Osteoblast (primary cell): ENCODE data around the gene DUSP3. TPM values are rescaled to one million over a fixed set of nuclear protein-coding genes. Genes with fewer than 3 reads are reported as not detected.

Experiments used
- DNase-seq: peaks from one replicate; pipeline ENCODE4 v3.0.0; 2011; ENCODE audit warnings: low spot score, mixed read lengths; ENCODE audit not compliant: insufficient read length; ENCODE audit errors: missing footprints
- H2AFZ ChIP-seq: 2 replicates; pipeline ENCODE4 v1.6.0; 2011; ENCODE audit warnings: mild to moderate bottlenecking, low read length
- H3K27ac ChIP-seq: 2 replicates; pipeline ENCODE4 v1.5.1; 2011; ENCODE audit warnings: mild to moderate bottlenecking, low read depth, low read length, moderate library complexity
- H3K27me3 ChIP-seq: 2 replicates; pipeline ENCODE4 v1.6.0; 2012; ENCODE audit warnings: mild to moderate bottlenecking, control low read depth, inconsistent platforms, low read length, moderate library complexity; ENCODE audit not compliant: insufficient read depth
- H3K36me3 ChIP-seq: 2 replicates; pipeline ENCODE4 v1.5.1; 2011; ENCODE audit warnings: mild to moderate bottlenecking, low read length, control low read depth, moderate library complexity; ENCODE audit not compliant: insufficient read depth
- H3K4me1 ChIP-seq: 2 replicates; pipeline ENCODE4 v1.5.1; 2011; ENCODE audit warnings: mild to moderate bottlenecking, low read length, control low read depth, moderate library complexity; ENCODE audit not compliant: insufficient read depth
- H3K4me2 ChIP-seq: 2 replicates; pipeline ENCODE4 v1.6.0; 2011; ENCODE audit warnings: mild to moderate bottlenecking, low read length; ENCODE audit not compliant: insufficient read depth
- H3K4me3 ChIP-seq: fragments of 200-600 bp; sonication (generic); 3 replicates; pipeline ENCODE4 v1.5.1; 2012; ENCODE audit warnings: mild to moderate bottlenecking, low read length, inconsistent platforms; ENCODE audit not compliant: insufficient read depth
- H3K79me2 ChIP-seq: 2 replicates; pipeline ENCODE4 v1.6.0; 2012; ENCODE audit warnings: mild to moderate bottlenecking, low read length, control low read depth, inconsistent platforms; ENCODE audit not compliant: insufficient read depth
- H3K9me3 ChIP-seq: 2 replicates; pipeline ENCODE4 v1.5.1; 2011; ENCODE audit warnings: low read depth, low read length, control low read depth
- H4K20me1 ChIP-seq: 2 replicates; pipeline ENCODE4 v1.6.0; 2012; ENCODE audit warnings: mild to moderate bottlenecking, low read length, control low read depth; ENCODE audit not compliant: insufficient read depth
- total RNA-seq: library from RNA; depleted of rRNA; stranded (reverse); fragments of >200 nt; gene quantifications from 2 replicates; pipeline ENCODE4 v1.2.3, GENCODE V29; 2012
- TF ChIP-seq, protein P1 (sequence below): IDR thresholded peaks from 2 replicates; pipeline ENCODE4 v1.5.1; 2011; ENCODE audit warnings: mild to moderate bottlenecking, low read depth, low read length, moderate library complexity; ENCODE audit errors: extremely low read depth

The DUSP3 gene
- total RNA-seq, 1 donor, result 68.8 TPM

DNA sequence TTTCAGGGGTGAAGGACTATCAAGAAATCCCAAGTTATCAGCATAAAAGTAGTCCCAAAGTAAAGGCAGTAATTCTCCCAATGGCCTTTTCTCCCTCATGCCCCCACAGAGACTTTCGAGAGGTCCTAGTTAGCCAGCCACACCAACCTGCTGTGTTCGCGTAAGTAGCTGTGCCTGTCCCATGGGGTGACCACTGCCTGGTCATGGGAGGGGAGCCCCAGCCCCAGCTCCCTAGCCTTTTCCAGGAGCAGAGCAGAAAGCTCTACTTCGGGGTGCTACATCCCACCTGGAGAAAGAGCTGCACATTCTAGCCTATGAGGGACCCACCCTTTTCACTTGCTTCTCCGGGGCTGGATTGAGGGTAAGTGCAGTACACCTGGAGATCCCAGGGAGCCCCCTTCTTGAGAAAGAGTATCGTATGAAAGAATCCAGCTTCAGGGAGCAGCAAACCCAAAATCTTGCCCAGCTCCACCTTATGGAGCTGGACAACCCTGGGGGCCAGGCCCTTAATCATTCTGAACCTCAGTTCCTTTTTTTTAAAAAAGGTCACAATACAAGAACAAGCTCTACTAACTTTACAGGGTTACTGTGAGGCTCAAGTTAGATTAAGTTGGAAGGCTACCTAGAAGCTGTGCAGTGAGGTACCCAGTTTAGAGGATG is 11.6 kb downstream of the DUSP3 start:
- Histone ChIP-seq H3K27me3 (no peaks in the 10 kb centered on the region), H3K27ac (no peak overlapping the region), H3K4me2 (no peak overlapping the region), H3K79me2 (peaks cover 3% of the 10 kb centered on the region), H3K9me3 (no peaks in the 10 kb centered on the region), H3K4me3 (no peak overlapping the region), H4K20me1 (peaks cover 2% of the 10 kb centered on the region), H2AFZ (no peak overlapping the region), H3K4me1 (peaks cover 3% of the 10 kb centered on the region), H3K36me3 (peaks cover 33% of the 10 kb centered on the region)
- peak; percentile 50 for DNase-seq
- TF ChIP-seq, protein P1, sequence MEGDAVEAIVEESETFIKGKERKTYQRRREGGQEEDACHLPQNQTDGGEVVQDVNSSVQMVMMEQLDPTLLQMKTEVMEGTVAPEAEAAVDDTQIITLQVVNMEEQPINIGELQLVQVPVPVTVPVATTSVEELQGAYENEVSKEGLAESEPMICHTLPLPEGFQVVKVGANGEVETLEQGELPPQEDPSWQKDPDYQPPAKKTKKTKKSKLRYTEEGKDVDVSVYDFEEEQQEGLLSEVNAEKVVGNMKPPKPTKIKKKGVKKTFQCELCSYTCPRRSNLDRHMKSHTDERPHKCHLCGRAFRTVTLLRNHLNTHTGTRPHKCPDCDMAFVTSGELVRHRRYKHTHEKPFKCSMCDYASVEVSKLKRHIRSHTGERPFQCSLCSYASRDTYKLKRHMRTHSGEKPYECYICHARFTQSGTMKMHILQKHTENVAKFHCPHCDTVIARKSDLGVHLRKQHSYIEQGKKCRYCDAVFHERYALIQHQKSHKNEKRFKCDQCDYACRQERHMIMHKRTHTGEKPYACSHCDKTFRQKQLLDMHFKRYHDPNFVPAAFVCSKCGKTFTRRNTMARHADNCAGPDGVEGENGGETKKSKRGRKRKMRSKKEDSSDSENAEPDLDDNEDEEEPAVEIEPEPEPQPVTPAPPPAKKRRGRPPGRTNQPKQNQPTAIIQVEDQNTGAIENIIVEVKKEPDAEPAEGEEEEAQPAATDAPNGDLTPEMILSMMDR, result no peak

- no peaks in the 10 kb centered on the region for H3K27me3 ChIP-seq
- peaks cover 3% of the 10 kb centered on the region for H3K4me1 ChIP-seq
- no peak overlapping the region for H3K4me2 ChIP-seq
- H3K4me3 ChIP-seq, result no peak overlapping the region
- H3K9me3 ChIP-seq, result no peaks in the 10 kb centered on the region
- no peak overlapping the region for H3K27ac ChIP-seq
- peaks cover 31% of the 10 kb centered on the region for H3K36me3 ChIP-seq
- H4K20me1 ChIP-seq, result peaks cover 2% of the 10 kb centered on the region
- no peak overlapping the region for H2AFZ ChIP-seq
- peaks cover 3% of the 10 kb centered on the region for H3K79me2 ChIP-seq
- TF ChIP-seq, protein P1, result peak; percentile 94
- peak; percentile 90 for DNase-seq
Measured at GRCh38 chr17:43766413-43767052, 12.2 kb downstream of the DUSP3 start.

DNA sequence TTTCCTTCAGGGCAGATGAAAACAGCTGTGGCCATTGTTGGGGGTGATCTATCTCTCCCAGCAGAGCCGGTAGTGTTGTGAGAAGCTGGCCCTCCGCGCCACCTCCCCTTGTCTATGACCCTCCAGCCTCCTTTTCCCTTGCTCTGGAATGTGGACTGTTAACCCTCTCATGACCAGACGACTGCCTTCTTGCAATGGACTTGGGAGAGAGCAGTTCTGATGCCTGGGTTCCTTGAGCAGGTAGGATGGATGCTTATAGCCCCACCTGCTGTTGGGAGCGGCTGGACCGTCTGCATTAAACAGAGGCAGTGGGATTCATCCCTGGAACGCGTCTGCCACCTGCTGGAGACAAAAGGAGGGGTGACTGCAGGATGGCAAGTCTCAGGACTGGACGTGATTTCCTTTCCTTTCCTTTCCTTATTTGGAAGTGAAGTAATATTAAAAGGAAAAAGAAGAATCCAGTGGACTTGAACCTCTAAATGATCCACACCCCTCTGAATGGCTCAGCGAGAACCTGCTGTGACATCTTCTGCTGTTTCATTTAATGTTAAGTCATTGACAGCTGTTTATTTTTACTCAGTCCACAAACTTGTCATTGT is 18.4 kb downstream of the DUSP3 start:
- H3K27ac ChIP-seq, result no peak overlapping the region
- peaks cover 3% of the 10 kb centered on the region for H3K4me1 ChIP-seq
- TF ChIP-seq, protein P1, result peak; percentile 100
- no peak overlapping the region for H3K4me2 ChIP-seq
- H2AFZ ChIP-seq, result no peak overlapping the region
- peaks cover 40% of the 10 kb centered on the region for H3K27me3 ChIP-seq
- no peaks in the 10 kb centered on the region for H4K20me1 ChIP-seq
- no peaks in the 10 kb centered on the region for H3K79me2 ChIP-seq
- H3K36me3 ChIP-seq, result no peaks in the 10 kb centered on the region
- H3K9me3 ChIP-seq, result no peaks in the 10 kb centered on the region
- DNase-seq, result peak; percentile 99
- no peak overlapping the region for H3K4me3 ChIP-seq

DNA sequence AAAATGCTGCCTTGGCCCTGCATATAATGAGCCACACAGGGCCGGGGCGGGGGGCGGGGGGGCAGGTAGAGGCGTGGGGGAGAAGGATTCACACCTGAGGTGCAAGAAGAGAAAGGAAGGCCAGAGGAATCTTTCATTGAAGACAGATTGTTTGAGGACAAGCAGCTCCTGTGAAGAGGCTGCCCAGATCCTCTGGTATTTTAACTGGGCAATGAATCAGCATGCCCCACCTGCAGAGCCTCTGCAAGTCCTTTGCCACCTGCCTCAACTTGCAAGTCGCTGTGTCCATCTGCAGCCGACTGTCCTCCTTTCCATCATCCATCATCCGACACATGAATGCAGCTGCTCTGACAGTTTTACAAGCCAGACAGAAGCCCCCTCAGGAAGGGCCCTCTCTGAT is 18.9 kb downstream of the DUSP3 start:
- H3K9me3 ChIP-seq, result no peaks in the 10 kb centered on the region
- no peaks in the 10 kb centered on the region for H4K20me1 ChIP-seq
- no peaks in the 10 kb centered on the region for H3K79me2 ChIP-seq
- peaks cover 3% of the 10 kb centered on the region for H3K4me1 ChIP-seq
- H3K36me3 ChIP-seq, result no peaks in the 10 kb centered on the region
- peaks cover 44% of the 10 kb centered on the region for H3K27me3 ChIP-seq
- no peak overlapping the region for H3K4me2 ChIP-seq
- no peak for DNase-seq
- TF ChIP-seq, protein P1, result no peak
- H3K27ac ChIP-seq, result no peak overlapping the region
- H3K4me3 ChIP-seq, result no peak overlapping the region
- no peak overlapping the region for H2AFZ ChIP-seq
